ENCODE measurements around the gene ATP10D. TPM values are rescaled to one million over a fixed set of nuclear protein-coding genes. Genes with fewer than 3 reads are reported as not detected.

ATP10D gene
- total and polyA plus RNA-seq, 2 donors (not counting 1 experiment from before 2014, with no cell fraction given), result 16.1 to 36.2 TPM

DNA sequence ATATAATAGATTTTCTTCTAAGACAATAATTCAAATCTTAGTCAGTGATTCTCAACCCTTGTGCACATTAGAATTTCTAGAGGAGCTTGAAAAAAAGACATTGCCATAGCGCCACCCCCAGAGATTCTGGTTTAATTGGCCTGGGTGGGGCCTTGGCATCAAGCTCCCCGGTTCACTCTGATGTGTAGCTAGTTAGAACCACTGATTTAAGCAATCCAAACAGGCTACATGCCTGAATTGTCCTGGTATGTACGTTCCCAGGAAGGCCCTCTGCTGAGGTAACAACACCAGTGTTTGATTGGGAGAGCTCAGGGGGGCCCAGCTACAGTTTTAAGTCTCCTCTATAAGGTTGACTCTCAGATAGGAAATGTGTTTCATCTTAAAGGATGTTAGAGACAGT is 1.3 kb upstream of the ATP10D start:
- peak overlapping the region; percentile 93 for H3K27ac ChIP-seq (ENCODE audit: low read length in 2 of 2)
- H3K36me3 ChIP-seq (replicated peaks in 1 of 2; ENCODE audit: control extremely low read depth in 1 of 2, control insufficient read depth in 1 of 2, extremely low read depth in 1 of 2, insufficient read depth in 2 of 2, low read length in 1 of 2), result no peaks in the 10 kb centered on the region
- DNase-seq, result peak; percentile 31
- Mint-ChIP-seq H3K4me1 (peaks cover 44% of the 10 kb centered on the region), H3K9me3 (ENCODE audit: insufficient read depth) (no peaks in the 10 kb centered on the region), H3K27ac (peak overlapping the region; percentile 84), H3K4me3 (peak overlapping the region; percentile 66), H3K27me3 (no peaks in the 10 kb centered on the region)
- TF ChIP-seq, protein P1, sequence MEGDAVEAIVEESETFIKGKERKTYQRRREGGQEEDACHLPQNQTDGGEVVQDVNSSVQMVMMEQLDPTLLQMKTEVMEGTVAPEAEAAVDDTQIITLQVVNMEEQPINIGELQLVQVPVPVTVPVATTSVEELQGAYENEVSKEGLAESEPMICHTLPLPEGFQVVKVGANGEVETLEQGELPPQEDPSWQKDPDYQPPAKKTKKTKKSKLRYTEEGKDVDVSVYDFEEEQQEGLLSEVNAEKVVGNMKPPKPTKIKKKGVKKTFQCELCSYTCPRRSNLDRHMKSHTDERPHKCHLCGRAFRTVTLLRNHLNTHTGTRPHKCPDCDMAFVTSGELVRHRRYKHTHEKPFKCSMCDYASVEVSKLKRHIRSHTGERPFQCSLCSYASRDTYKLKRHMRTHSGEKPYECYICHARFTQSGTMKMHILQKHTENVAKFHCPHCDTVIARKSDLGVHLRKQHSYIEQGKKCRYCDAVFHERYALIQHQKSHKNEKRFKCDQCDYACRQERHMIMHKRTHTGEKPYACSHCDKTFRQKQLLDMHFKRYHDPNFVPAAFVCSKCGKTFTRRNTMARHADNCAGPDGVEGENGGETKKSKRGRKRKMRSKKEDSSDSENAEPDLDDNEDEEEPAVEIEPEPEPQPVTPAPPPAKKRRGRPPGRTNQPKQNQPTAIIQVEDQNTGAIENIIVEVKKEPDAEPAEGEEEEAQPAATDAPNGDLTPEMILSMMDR (IDR thresholded peaks at IDR 0.05), result peak; percentile 15
- no peak for TF ChIP-seq EZH2 (IDR thresholded peaks at IDR 0.05; ENCODE audit: borderline replicate concordance, insufficient read depth, low read depth, low read length, poor library complexity, severe bottlenecking)
- H3K4me3 ChIP-seq (ENCODE audit: control extremely low read depth in 1 of 5, extremely low read depth in 1 of 5, insufficient read depth in 1 of 5, low read depth in 2 of 5, low read length in 4 of 5), result no peak overlapping the region
- no peaks in the 10 kb centered on the region for H4K20me1 ChIP-seq (ENCODE audit: control insufficient read depth, insufficient read depth, low read length, poor library complexity, severe bottlenecking)
- H3K9me3 ChIP-seq (ENCODE audit: control extremely low read depth in 1 of 3, control insufficient read depth in 2 of 3, insufficient read depth in 1 of 3, low read length in 2 of 3), result peaks cover 0 to 2% (median 1%) of the 10 kb centered on the region in 3 donors
- H3K27me3 ChIP-seq (replicated peaks in 1 of 4; ENCODE audit: control extremely low read depth in 1 of 4, control insufficient read depth in 3 of 4, insufficient read depth in 4 of 4, low read length in 3 of 4), result no peaks in the 10 kb centered on the region
- H3K4me1 ChIP-seq (ENCODE audit: control insufficient read depth in 2 of 2, insufficient read depth in 2 of 2, low read length in 2 of 2), result peaks cover 30 to 39% of the 10 kb centered on the region in 2 donors
- peaks cover 41% of the 10 kb centered on the region for H3K79me2 ChIP-seq (ENCODE audit: control insufficient read depth, insufficient read depth, low read length)
- ChIA-PET POLR2A (interaction anchor here (0.6 to 1.8 kb wide), 3 partner anchors 10 to 20 kb away, joined by 3 to 6 read pairs (median 4); partner anchors contain the start of gene COMMD8), CTCF (interaction anchor here (0.6 to 5.0 kb wide), 16 partner anchors 9 to 561 kb away, joined by 3 to 44 read pairs (median 5); partner anchors contain the start of gene COMMD8)
- no peak overlapping the region for H3K9ac ChIP-seq (ENCODE audit: low read length)
- 86% methylated on average over 1 of the region's 3 CpGs for WGBS (ENCODE audit: insufficient coverage)
- H2AFZ ChIP-seq (ENCODE audit: insufficient read depth, low read depth, low read length, poor library complexity, severe bottlenecking), result peak overlapping the region; percentile 94
- peak overlapping the region; percentile 93 for H3K4me2 ChIP-seq (replicated peaks; ENCODE audit: low read depth, low read length, poor library complexity, severe bottlenecking)
- no peak for ATAC-seq (ENCODE audit: low read depth)
- intact Hi-C loops (cut with micrococcal nuclease), result loop anchor here (2.0 kb wide), 1 partner anchor 27 kb away; no protein-coding TSS in a partner anchor

DNA sequence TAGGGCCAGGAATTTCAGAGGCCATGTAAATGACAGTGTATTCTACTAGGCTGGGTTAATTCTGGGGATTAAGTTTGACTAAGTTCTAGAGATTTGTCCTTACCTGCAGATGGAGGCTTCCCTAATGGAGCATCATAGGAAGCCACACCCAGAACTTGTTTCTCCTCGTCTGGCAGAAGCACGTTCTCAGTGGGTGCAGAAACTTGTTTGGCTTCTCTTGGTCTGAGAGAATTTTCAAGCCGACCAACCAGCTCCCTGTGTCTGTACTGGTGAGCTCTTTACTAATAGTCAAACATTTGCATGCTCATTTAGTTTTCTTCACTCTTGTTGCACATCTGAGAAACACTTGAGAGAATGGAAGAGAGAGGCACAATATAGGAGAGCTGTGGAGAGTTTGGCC is 907 bp upstream of the ATP10D start:
- TF ChIP-seq EZH2 (IDR thresholded peaks at IDR 0.05; ENCODE audit: borderline replicate concordance, insufficient read depth, low read depth, low read length, poor library complexity, severe bottlenecking), result no peak
- TF ChIP-seq, protein P1 (IDR thresholded peaks at IDR 0.05), result no peak
- peaks cover 45% of the 10 kb centered on the region for H3K79me2 ChIP-seq (ENCODE audit: control insufficient read depth, insufficient read depth, low read length)
- H3K27ac ChIP-seq (ENCODE audit: low read length in 2 of 2), result peak overlapping the region; percentile 93
- POLR2A ChIA-PET, result interaction anchor here (1.4 to 1.8 kb wide), 3 partner anchors 13 to 26 kb away, joined by 4 to 13 read pairs (median 8); partner anchors contain the start of gene COMMD8
- peak overlapping the region; percentile 66 for H3K4me3 Mint-ChIP-seq
- peaks cover 32 to 43% of the 10 kb centered on the region in 2 donors for H3K4me1 ChIP-seq (ENCODE audit: control insufficient read depth in 2 of 2, insufficient read depth in 2 of 2, low read length in 2 of 2)
- intact Hi-C loops (cut with micrococcal nuclease), result loop anchor here (2.0 kb wide), 1 partner anchor 27 kb away; no protein-coding TSS in a partner anchor
- no peaks in the 10 kb centered on the region for H3K27me3 ChIP-seq (replicated peaks in 1 of 4; ENCODE audit: control extremely low read depth in 1 of 4, control insufficient read depth in 3 of 4, insufficient read depth in 4 of 4, low read length in 3 of 4)
- peaks cover 48% of the 10 kb centered on the region for H3K4me1 Mint-ChIP-seq
- peak overlapping the region; percentile 94 for H2AFZ ChIP-seq (ENCODE audit: insufficient read depth, low read depth, low read length, poor library complexity, severe bottlenecking)
- CTCF ChIA-PET, result interaction anchor here (0.6 to 5.0 kb wide), 14 partner anchors 10 to 560 kb away, joined by 3 to 44 read pairs (median 5); partner anchors contain the start of gene COMMD8
- no peaks in the 10 kb centered on the region for H3K36me3 ChIP-seq (replicated peaks in 1 of 2; ENCODE audit: control extremely low read depth in 1 of 2, control insufficient read depth in 1 of 2, extremely low read depth in 1 of 2, insufficient read depth in 2 of 2, low read length in 1 of 2)
- no peak for ATAC-seq (ENCODE audit: low read depth)
- no peaks in the 10 kb centered on the region for H4K20me1 ChIP-seq (ENCODE audit: control insufficient read depth, insufficient read depth, low read length, poor library complexity, severe bottlenecking)
- peak overlapping the region; percentile 93 for H3K4me2 ChIP-seq (replicated peaks; ENCODE audit: low read depth, low read length, poor library complexity, severe bottlenecking)
- H3K9ac ChIP-seq (ENCODE audit: low read length), result peak overlapping the region; percentile 73
- H3K4me3 ChIP-seq (ENCODE audit: control extremely low read depth in 1 of 5, extremely low read depth in 1 of 5, insufficient read depth in 1 of 5, low read depth in 2 of 5, low read length in 4 of 5), result peak overlapping the region in 1 of 5 experiments; percentile 90
- H3K27me3 Mint-ChIP-seq, result no peaks in the 10 kb centered on the region
- no CpG with 5 or more reads among the region's 3 CpGs for WGBS (ENCODE audit: insufficient coverage)
- no peaks in the 10 kb centered on the region for H3K9me3 Mint-ChIP-seq (ENCODE audit: insufficient read depth)
- H3K27ac Mint-ChIP-seq, result peak overlapping the region; percentile 84
- peaks cover 0 to 3% (median 2%) of the 10 kb centered on the region in 3 donors for H3K9me3 ChIP-seq (ENCODE audit: control extremely low read depth in 1 of 3, control insufficient read depth in 2 of 3, insufficient read depth in 1 of 3, low read length in 2 of 3)
- peak; percentile 33 for DNase-seq
